B cell (primary cell): ENCODE results near the gene MAPKAP1. TPM values are rescaled to one million over a fixed set of nuclear protein-coding genes. Genes with fewer than 3 reads are reported as not detected.

Source experiments
- ATAC-seq: fragments of 200-7000 bp; cut with Tn5 transposase; one replicate; pipeline ENCODE4 v1.10.0; 2021; ENCODE audit warnings: low read depth, mild to moderate bottlenecking, moderate number of reproducible peaks, moderate library complexity
- CTCF ChIA-PET: fragments of 350-600 bp; sonication (Branson Sonifier 250); formaldehyde crosslinking; loops from one replicate; lab custom pipeline; 2021; ENCODE audit warnings: antibody characterized with exemption, inconsistent platforms; lab: Charles Lee
- POLR2A ChIA-PET: fragments of 350-600 bp; sonication (Branson Sonifier 250); formaldehyde crosslinking; loops from one replicate; lab custom pipeline; 2021; ENCODE audit warnings: antibody characterized with exemption; lab: Charles Lee
- DNase-seq: peaks from one replicate; pipeline ENCODE4 v3.0.0; 2013
- H2AFZ ChIP-seq: 2 replicates; pipeline ENCODE4 v1.6.1; 2012; ENCODE audit warnings: mild to moderate bottlenecking, low read depth, low read length; ENCODE audit not compliant: insufficient read depth, poor library complexity, severe bottlenecking
- H3K27ac ChIP-seq, 2 donors: 1 replicate in 1 of 2; 2 replicates in 1 of 2; pipeline ENCODE4 v1.5.1; 2012 to 2013; ENCODE audit warnings: low read length in 2 of 2, mild to moderate bottlenecking in 2 of 2, moderate library complexity in 1 of 2
- H3K27me3 ChIP-seq, 4 experiments: fragments of 200-600 bp in 1 of 4; sonication (generic) in 1 of 4; replicated peaks in 1 of 4; 1 replicate in 2 of 4; 2 replicates in 2 of 4; pipeline versions ENCODE4 v1.6.1 to v1.7.0; 2013 to 2016; ENCODE audit warnings: low read length in 3 of 4, mild to moderate bottlenecking in 2 of 4, mixed read lengths in 1 of 4, moderate library complexity in 1 of 4; ENCODE audit not compliant: insufficient read depth in 4 of 4, control insufficient read depth in 3 of 4; ENCODE audit errors: control extremely low read depth in 1 of 4
- H3K36me3 ChIP-seq, 2 experiments: replicated peaks in 1 of 2; 1 replicate in 1 of 2; 2 replicates in 1 of 2; pipeline versions ENCODE4 v1.6.1 to v1.7.1; 2013; ENCODE audit warnings: low read length in 1 of 2; ENCODE audit not compliant: insufficient read depth in 2 of 2, control insufficient read depth in 1 of 2; ENCODE audit errors: control extremely low read depth in 1 of 2, extremely low read depth in 1 of 2
- H3K4me1 ChIP-seq, 2 donors: fragments of 200-600 bp in 1 of 2; sonication (generic) in 1 of 2; 1 replicate in 1 of 2; 2 replicates in 1 of 2; pipeline versions ENCODE4 v1.5.1 to v1.6.1; 2013 to 2017; ENCODE audit warnings: low read length in 2 of 2; ENCODE audit not compliant: control insufficient read depth in 2 of 2, insufficient read depth in 2 of 2
- H3K4me2 ChIP-seq: replicated peaks from 2 replicates; pipeline ENCODE3; 2012; ENCODE audit warnings: mild to moderate bottlenecking, low read depth, low read length; ENCODE audit not compliant: poor library complexity, severe bottlenecking
- H3K4me3 ChIP-seq, 5 experiments: fragments of 200-600 bp in 1 of 5; sonication (generic) in 1 of 5; 1 replicate in 3 of 5; 2 replicates in 2 of 5; pipeline versions ENCODE4 v1.5.1 to v1.7.0; 2011 to 2016; ENCODE audit warnings: low read length in 4 of 5, mild to moderate bottlenecking in 4 of 5, low read depth in 2 of 5, control low read depth in 1 of 5, moderate library complexity in 1 of 5; ENCODE audit not compliant: insufficient read depth in 1 of 5; ENCODE audit errors: control extremely low read depth in 1 of 5, extremely low read depth in 1 of 5
- H3K79me2 ChIP-seq: fragments of 200-600 bp; sonication (generic); one replicate; pipeline ENCODE4 v1.6.0; 2016; ENCODE audit warnings: low read length; ENCODE audit not compliant: control insufficient read depth, insufficient read depth
- H3K9ac ChIP-seq: fragments of 200-600 bp; sonication (generic); 2 replicates; pipeline ENCODE4 v1.6.1; 2017; ENCODE audit warnings: mild to moderate bottlenecking, low read length, moderate library complexity
- H3K9me3 ChIP-seq, 3 donors: one replicate each; pipeline versions ENCODE4 v1.6.1 to v1.7.1; 2013; ENCODE audit warnings: low read length in 2 of 3; ENCODE audit not compliant: control insufficient read depth in 2 of 3, insufficient read depth in 1 of 3; ENCODE audit errors: control extremely low read depth in 1 of 3
- H4K20me1 ChIP-seq: 2 replicates; pipeline ENCODE4 v1.6.0; 2012; ENCODE audit warnings: mild to moderate bottlenecking, low read length; ENCODE audit not compliant: insufficient read depth, control insufficient read depth, poor library complexity, severe bottlenecking
- H3K27ac Mint-ChIP-seq: one replicate; pipeline ENCODE4 v1.8.0; 2021; ENCODE audit warnings: mixed read lengths
- H3K27me3 Mint-ChIP-seq: one replicate; pipeline ENCODE4 v1.8.0; 2021; ENCODE audit warnings: mixed read lengths
- H3K4me1 Mint-ChIP-seq: one replicate; pipeline ENCODE4 v1.8.0; 2021; ENCODE audit warnings: mixed read lengths
- H3K4me3 Mint-ChIP-seq: one replicate; pipeline ENCODE4 v1.8.0; 2021; ENCODE audit warnings: mixed read lengths
- H3K9me3 Mint-ChIP-seq: one replicate; pipeline ENCODE4 v1.8.0; 2022; ENCODE audit warnings: mixed read lengths; ENCODE audit not compliant: insufficient read depth
- EZH2 ChIP-seq: IDR thresholded peaks from 2 replicates; pipeline ENCODE4 v1.6.1; 2012; ENCODE audit warnings: borderline replicate concordance, low read depth, mild to moderate bottlenecking, moderate library complexity, low read length; ENCODE audit not compliant: insufficient read depth, poor library complexity, severe bottlenecking
- WGBS: methylation state at CpG from one replicate; pipeline ENCODE4 v1.1.5; 2013; ENCODE audit warnings: missing lambda C conversion rate; ENCODE audit not compliant: insufficient coverage; 5-methylcytosine and 5-hydroxymethylcytosine counted together
- intact Hi-C: fragments of 100-400 bp; cut with micrococcal nuclease; formaldehyde crosslinking; loops from one replicate; pipeline ENCODE4 v1.10.0; 2022
- polyA plus RNA-seq: library from polyadenylated mRNA; depleted of rRNA; stranded (reverse); fragments of >200 nt; gene quantifications from 2 replicates; pipeline ENCODE4 v1.2.3, GENCODE V29; 2012
- total RNA-seq, 2 donors: library from RNA; stranded (reverse); fragments of 120-200 nt in 1 of 2; gene quantifications; 1 replicate in 1 of 2; 2 replicates in 1 of 2; pipeline versions ENCODE4 v1.2.3 to v1.2.4, GENCODE V29; 2013 to 2022
- TF ChIP-seq, protein P1 (sequence below): fragments of 200-600 bp; IDR thresholded peaks from one replicate; pipeline ENCODE4 v1.8.0; 2022; ENCODE audit warnings: antibody characterized with exemption, mild to moderate bottlenecking

Gene MAPKAP1
- total and polyA plus RNA-seq, 2 donors (not counting 1 experiment from before 2014, with no cell fraction given): 51.6 to 62.4 TPM

- H3K79me2 ChIP-seq: peaks cover 31% of the 10 kb centered on the region
- no peaks in the 10 kb centered on the region for H4K20me1 ChIP-seq
- Mint-ChIP-seq H3K9me3 (no peaks in the 10 kb centered on the region), H3K27ac (peak within 1 kb of the TSS; percentile 97), H3K4me3 (peak within 1 kb of the TSS; percentile 97), H3K4me1 (peaks cover 42% of the 10 kb centered on the region), H3K27me3 (no peaks in the 10 kb centered on the region)
- POLR2A ChIA-PET: no interaction called here
- WGBS: under 1% methylated on average over 92 of the region's 107 CpGs
- peak; percentile 82 for DNase-seq
- H3K27me3 ChIP-seq: no peaks in the 10 kb centered on the region
- TF ChIP-seq EZH2: no peak
- TF ChIP-seq, protein P1, sequence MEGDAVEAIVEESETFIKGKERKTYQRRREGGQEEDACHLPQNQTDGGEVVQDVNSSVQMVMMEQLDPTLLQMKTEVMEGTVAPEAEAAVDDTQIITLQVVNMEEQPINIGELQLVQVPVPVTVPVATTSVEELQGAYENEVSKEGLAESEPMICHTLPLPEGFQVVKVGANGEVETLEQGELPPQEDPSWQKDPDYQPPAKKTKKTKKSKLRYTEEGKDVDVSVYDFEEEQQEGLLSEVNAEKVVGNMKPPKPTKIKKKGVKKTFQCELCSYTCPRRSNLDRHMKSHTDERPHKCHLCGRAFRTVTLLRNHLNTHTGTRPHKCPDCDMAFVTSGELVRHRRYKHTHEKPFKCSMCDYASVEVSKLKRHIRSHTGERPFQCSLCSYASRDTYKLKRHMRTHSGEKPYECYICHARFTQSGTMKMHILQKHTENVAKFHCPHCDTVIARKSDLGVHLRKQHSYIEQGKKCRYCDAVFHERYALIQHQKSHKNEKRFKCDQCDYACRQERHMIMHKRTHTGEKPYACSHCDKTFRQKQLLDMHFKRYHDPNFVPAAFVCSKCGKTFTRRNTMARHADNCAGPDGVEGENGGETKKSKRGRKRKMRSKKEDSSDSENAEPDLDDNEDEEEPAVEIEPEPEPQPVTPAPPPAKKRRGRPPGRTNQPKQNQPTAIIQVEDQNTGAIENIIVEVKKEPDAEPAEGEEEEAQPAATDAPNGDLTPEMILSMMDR: no peak
- H3K9ac ChIP-seq: peak within 1 kb of the TSS; percentile 89
- intact Hi-C loops: loop anchor here (2.0 to 5.0 kb wide), 8 partner anchors 74 to 975 kb away; partner anchors contain the start of genes GOLGA1 and HSPA5
- peak within 1 kb of the TSS; percentile 77 to 83 for H3K27ac ChIP-seq
- H3K4me2 ChIP-seq: peak within 1 kb of the TSS; percentile 96
- H3K36me3 ChIP-seq: no peaks in the 10 kb centered on the region
- H2AFZ ChIP-seq: peak within 1 kb of the TSS; percentile 90
- H3K4me1 ChIP-seq: peaks cover 16% of the 10 kb centered on the region in 2 donors
- CTCF ChIA-PET: interaction anchor here (1.7 kb wide), 1 partner anchor 340 kb away, joined by 4 read pairs; no protein-coding TSS in a partner anchor
- peak within 1 kb of the TSS; percentile 82 to 95 (median 89) for H3K4me3 ChIP-seq
- ATAC-seq: peak; percentile 12
- no peaks in the 10 kb centered on the region for H3K9me3 ChIP-seq
These were observed 40.2 kb upstream of the MAPKAP1 start, which contains the start of gene PBX3 for GRCh38 chr9:125747053-125747764. TSS of gene PBX3 (plus strand) at chr9:125747373.

GRCh38 chr9:125746774-125747052 is 39.7 kb upstream of the MAPKAP1 start:
- Histone ChIP-seq H2AFZ (peak overlapping the region; percentile 83), H3K4me3 (peak overlapping the region in 3 of 5 experiments; percentile 79 to 95 (median 82)), H3K79me2 (peaks cover 28% of the 10 kb centered on the region), H3K4me2 (peak overlapping the region; percentile 96), H3K36me3 (no peaks in the 10 kb centered on the region), H3K9ac (peak overlapping the region; percentile 89), H3K4me1 (peaks cover 16% of the 10 kb centered on the region in 2 donors), H3K9me3 (no peaks in the 10 kb centered on the region), H3K27me3 (no peaks in the 10 kb centered on the region), H4K20me1 (no peaks in the 10 kb centered on the region), H3K27ac (no peak overlapping the region)
- H3K27ac Mint-ChIP-seq: peak overlapping the region; percentile 97
- H3K27me3 Mint-ChIP-seq: no peaks in the 10 kb centered on the region
- ChIA-PET CTCF (interaction anchor here (1.3 kb wide), 1 partner anchor 40 kb away, joined by 3 read pairs; the partner anchor contains the start of gene MAPKAP1), POLR2A (interaction anchor here (1.5 kb wide), 1 partner anchor 40 kb away, joined by 11 read pairs; the partner anchor contains the start of gene MAPKAP1)
- H3K9me3 Mint-ChIP-seq: no peaks in the 10 kb centered on the region
- WGBS: under 1% methylated on average over 46 of the region's 46 CpGs
- peak; percentile 8 for ATAC-seq
- H3K4me1 Mint-ChIP-seq: peaks cover 38% of the 10 kb centered on the region
- TF ChIP-seq EZH2: no peak
- TF ChIP-seq, protein P1: no peak
- intact Hi-C loops: loop anchor here (1.0 to 5.0 kb wide), 12 partner anchors 13 to 976 kb away; partner anchors contain the start of genes GOLGA1, HSPA5 and MAPKAP1
- no peak for DNase-seq
- H3K4me3 Mint-ChIP-seq: peak overlapping the region; percentile 97
